Muscle layer of duodenum (tissue), 2 donors: ENCODE data around the gene KIF26B.

Source experiments
- H3K27ac ChIP-seq: one replicate; pipeline ENCODE4 v1.7.0; 2013; ENCODE audit warnings: mild to moderate bottlenecking, low read length
- H3K27me3 ChIP-seq: one replicate; pipeline ENCODE4 v1.7.0; 2013; ENCODE audit warnings: low read depth, mild to moderate bottlenecking, control low read depth, low read length
- H3K36me3 ChIP-seq, 2 donors: one replicate each; pipeline ENCODE4 v1.7.0; 2013; ENCODE audit warnings: low read length in 2 of 2, control low read depth in 1 of 2, mild to moderate bottlenecking in 1 of 2; ENCODE audit not compliant: insufficient read depth in 2 of 2, control insufficient read depth in 1 of 2
- H3K4me1 ChIP-seq, 2 donors: one replicate each; pipeline ENCODE4 v1.7.0; 2013; ENCODE audit warnings: low read length in 2 of 2, mild to moderate bottlenecking in 2 of 2, control low read depth in 1 of 2, moderate library complexity in 1 of 2; ENCODE audit not compliant: insufficient read depth in 2 of 2, control insufficient read depth in 1 of 2
- H3K4me3 ChIP-seq, 2 donors: one replicate each; pipeline ENCODE4 v1.7.0; 2013; ENCODE audit warnings: low read length in 2 of 2, low read depth in 1 of 2, mild to moderate bottlenecking in 1 of 2
- H3K9me3 ChIP-seq, 2 donors: one replicate each; pipeline ENCODE4 v1.7.0; 2013; ENCODE audit warnings: low read length in 2 of 2, control low read depth in 1 of 2, mild to moderate bottlenecking in 1 of 2; ENCODE audit not compliant: control insufficient read depth in 1 of 2
- donor health status: healthy.

Gene KIF26B

GRCh38 chr1:245464290-245464689 lies 309.5 kb downstream of the KIF26B start:
- Histone ChIP-seq H3K9me3 (no peaks in the 10 kb centered on the region), H3K27me3 (no peaks in the 10 kb centered on the region), H3K27ac (no peak overlapping the region), H3K36me3 (no peaks in the 10 kb centered on the region), H3K4me1 (peaks cover 0 to 4% of the 10 kb centered on the region in 2 donors), H3K4me3 (no peak overlapping the region)

- Histone ChIP-seq H3K36me3 (no peaks in the 10 kb centered on the region), H3K4me1 (peaks cover 0 to 4% of the 10 kb centered on the region in 2 donors), H3K27ac (no peak overlapping the region), H3K27me3 (no peaks in the 10 kb centered on the region), H3K4me3 (no peak overlapping the region), H3K9me3 (no peaks in the 10 kb centered on the region)
These were observed 310.9 kb downstream of the KIF26B start for GRCh38 chr1:245465666-245466065.

- peaks cover 0 to 4% of the 10 kb centered on the region in 2 donors for H3K4me1 ChIP-seq
- no peaks in the 10 kb centered on the region for H3K27me3 ChIP-seq
- H3K4me3 ChIP-seq: no peak overlapping the region
- H3K36me3 ChIP-seq: no peaks in the 10 kb centered on the region
- H3K27ac ChIP-seq: no peak overlapping the region
- no peaks in the 10 kb centered on the region for H3K9me3 ChIP-seq
These were observed 311.5 kb downstream of the KIF26B start for GRCh38 chr1:245466261-245466660.

- H3K27me3 ChIP-seq: no peaks in the 10 kb centered on the region
- no peak overlapping the region for H3K27ac ChIP-seq
- no peak overlapping the region for H3K4me3 ChIP-seq
- H3K36me3 ChIP-seq: no peaks in the 10 kb centered on the region
- H3K4me1 ChIP-seq: peaks cover 0 to 4% of the 10 kb centered on the region in 2 donors
- H3K9me3 ChIP-seq: no peaks in the 10 kb centered on the region
These were observed 313.0 kb downstream of the KIF26B start for GRCh38 chr1:245467804-245468203.

GRCh38 chr1:245469006-245469405 lies 314.2 kb downstream of the KIF26B start:
- no peak overlapping the region for H3K27ac ChIP-seq
- H3K4me1 ChIP-seq: peaks cover 0 to 4% of the 10 kb centered on the region in 2 donors
- H3K36me3 ChIP-seq: no peaks in the 10 kb centered on the region
- no peak overlapping the region for H3K4me3 ChIP-seq
- no peaks in the 10 kb centered on the region for H3K9me3 ChIP-seq
- H3K27me3 ChIP-seq: no peaks in the 10 kb centered on the region

GRCh38 chr1:245469734-245470133 lies 314.9 kb downstream of the KIF26B start:
- H3K4me1 ChIP-seq: peaks cover 0 to 4% of the 10 kb centered on the region in 2 donors
- H3K9me3 ChIP-seq: no peaks in the 10 kb centered on the region
- H3K36me3 ChIP-seq: no peaks in the 10 kb centered on the region
- no peak overlapping the region for H3K4me3 ChIP-seq
- no peak overlapping the region for H3K27ac ChIP-seq
- H3K27me3 ChIP-seq: no peaks in the 10 kb centered on the region

GRCh38 chr1:245475126-245475525 lies 320.3 kb downstream of the KIF26B start:
- no peaks in the 10 kb centered on the region for H3K27me3 ChIP-seq
- H3K27ac ChIP-seq: no peak overlapping the region
- H3K9me3 ChIP-seq: no peaks in the 10 kb centered on the region
- no peak overlapping the region for H3K4me3 ChIP-seq
- H3K4me1 ChIP-seq: no peaks in the 10 kb centered on the region
- no peaks in the 10 kb centered on the region for H3K36me3 ChIP-seq

- Histone ChIP-seq H3K27me3 (no peaks in the 10 kb centered on the region), H3K36me3 (no peaks in the 10 kb centered on the region), H3K4me3 (no peak overlapping the region), H3K9me3 (no peaks in the 10 kb centered on the region), H3K27ac (no peak overlapping the region), H3K4me1 (no peaks in the 10 kb centered on the region)
These were observed 321.3 kb downstream of the KIF26B start for GRCh38 chr1:245475961-245476516.

GRCh38 chr1:245477941-245478340 lies 323.2 kb downstream of the KIF26B start:
- Histone ChIP-seq H3K27me3 (no peaks in the 10 kb centered on the region), H3K4me1 (no peaks in the 10 kb centered on the region)

GRCh38 chr1:245480393-245481120 lies 325.8 kb downstream of the KIF26B start:
- Histone ChIP-seq H3K4me3 (no peak overlapping the region), H3K4me1 (no peaks in the 10 kb centered on the region), H3K27me3 (no peaks in the 10 kb centered on the region), H3K36me3 (no peaks in the 10 kb centered on the region), H3K27ac (no peak overlapping the region), H3K9me3 (no peaks in the 10 kb centered on the region)

More at GRCh38 chr1:245477941-245478340, 323.2 kb downstream of the KIF26B start:
- Histone ChIP-seq H3K36me3 (no peaks in the 10 kb centered on the region), H3K9me3 (no peaks in the 10 kb centered on the region), H3K4me3 (no peak overlapping the region), H3K27ac (no peak overlapping the region)

GRCh38 chr1:245481261-245481660 lies 326.5 kb downstream of the KIF26B start:
- H3K27ac ChIP-seq: no peak overlapping the region

GRCh38 chr1:245483247-245483646 lies 328.5 kb downstream of the KIF26B start:
- no peaks in the 10 kb centered on the region for H3K27me3 ChIP-seq
- H3K36me3 ChIP-seq: no peaks in the 10 kb centered on the region
- no peak overlapping the region for H3K27ac ChIP-seq
- H3K4me3 ChIP-seq: no peak overlapping the region
- H3K9me3 ChIP-seq: no peaks in the 10 kb centered on the region
- H3K4me1 ChIP-seq: no peaks in the 10 kb centered on the region

More at GRCh38 chr1:245481261-245481660, 326.5 kb downstream of the KIF26B start:
- Histone ChIP-seq H3K27me3 (no peaks in the 10 kb centered on the region), H3K9me3 (no peaks in the 10 kb centered on the region), H3K4me3 (no peak overlapping the region), H3K36me3 (no peaks in the 10 kb centered on the region), H3K4me1 (no peaks in the 10 kb centered on the region)
